ENCODE data around the gene KPNA4. TPM values are rescaled to one million over a fixed set of nuclear protein-coding genes. Genes with fewer than 3 reads are reported as not detected.

Gene KPNA4
- total RNA-seq, 1 donor: 46.0 TPM

GRCh38 chr3:160586679-160587078, 21.3 kb upstream of the KPNA4 start:
- TF ChIP-seq, protein P1, sequence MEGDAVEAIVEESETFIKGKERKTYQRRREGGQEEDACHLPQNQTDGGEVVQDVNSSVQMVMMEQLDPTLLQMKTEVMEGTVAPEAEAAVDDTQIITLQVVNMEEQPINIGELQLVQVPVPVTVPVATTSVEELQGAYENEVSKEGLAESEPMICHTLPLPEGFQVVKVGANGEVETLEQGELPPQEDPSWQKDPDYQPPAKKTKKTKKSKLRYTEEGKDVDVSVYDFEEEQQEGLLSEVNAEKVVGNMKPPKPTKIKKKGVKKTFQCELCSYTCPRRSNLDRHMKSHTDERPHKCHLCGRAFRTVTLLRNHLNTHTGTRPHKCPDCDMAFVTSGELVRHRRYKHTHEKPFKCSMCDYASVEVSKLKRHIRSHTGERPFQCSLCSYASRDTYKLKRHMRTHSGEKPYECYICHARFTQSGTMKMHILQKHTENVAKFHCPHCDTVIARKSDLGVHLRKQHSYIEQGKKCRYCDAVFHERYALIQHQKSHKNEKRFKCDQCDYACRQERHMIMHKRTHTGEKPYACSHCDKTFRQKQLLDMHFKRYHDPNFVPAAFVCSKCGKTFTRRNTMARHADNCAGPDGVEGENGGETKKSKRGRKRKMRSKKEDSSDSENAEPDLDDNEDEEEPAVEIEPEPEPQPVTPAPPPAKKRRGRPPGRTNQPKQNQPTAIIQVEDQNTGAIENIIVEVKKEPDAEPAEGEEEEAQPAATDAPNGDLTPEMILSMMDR (IDR thresholded peaks at IDR 0.05; ENCODE audit: insufficient read depth, low read length): no peak
- no peak for DNase-seq (ENCODE audit: low read depth)
- no peak overlapping the region for H3K4me3 ChIP-seq (ENCODE audit: low read depth, low read length)

GRCh38 chr3:160583451-160583850, 18.1 kb upstream of the KPNA4 start:
- H3K4me3 ChIP-seq (ENCODE audit: low read depth, low read length): no peak overlapping the region
- TF ChIP-seq, protein P1 (IDR thresholded peaks at IDR 0.05; ENCODE audit: insufficient read depth, low read length): no peak
- DNase-seq (ENCODE audit: low read depth): no peak

GRCh38 chr3:160580938-160581337, 15.6 kb upstream of the KPNA4 start:
- TF ChIP-seq, protein P1 (IDR thresholded peaks at IDR 0.05; ENCODE audit: insufficient read depth, low read length): no peak
- no peak overlapping the region for H3K4me3 ChIP-seq (ENCODE audit: low read depth, low read length)
- DNase-seq (ENCODE audit: low read depth): no peak

DNA sequence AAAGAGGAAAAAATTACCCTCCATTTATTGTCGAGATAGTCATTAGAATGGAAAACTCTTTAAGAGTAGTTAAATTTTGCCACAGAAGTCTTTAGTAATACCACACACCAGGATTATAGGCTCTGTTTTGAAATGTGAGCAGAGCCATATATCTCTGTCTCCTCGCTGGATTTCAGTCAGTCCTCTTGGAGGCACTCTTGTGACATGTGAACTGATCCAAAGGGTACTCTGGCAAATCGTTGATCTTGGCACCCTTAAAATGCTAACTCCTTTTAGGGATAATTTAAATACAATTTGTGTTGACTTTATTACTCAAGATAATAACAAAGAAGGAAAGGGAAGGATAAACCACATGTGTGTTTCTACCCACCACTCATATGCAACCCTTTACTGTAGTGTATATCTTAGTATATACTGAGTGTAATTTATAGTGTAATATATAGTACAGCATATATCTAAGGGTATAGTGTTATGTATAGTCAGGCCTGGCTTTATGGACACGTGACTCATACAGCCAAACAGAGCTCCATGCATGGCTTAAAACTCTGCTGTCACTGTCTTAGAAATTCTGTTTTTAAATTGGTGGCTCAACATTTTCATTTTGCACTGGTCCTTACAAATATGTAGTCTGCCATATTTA, 12.3 kb upstream of the KPNA4 start:
- H3K4me3 ChIP-seq (ENCODE audit: low read depth, low read length): no peak overlapping the region
- TF ChIP-seq, protein P1 (IDR thresholded peaks at IDR 0.05; ENCODE audit: insufficient read depth, low read length): peak; percentile 29
- DNase-seq (ENCODE audit: low read depth): peak; percentile 58

GRCh38 chr3:160577093-160577492, 11.7 kb upstream of the KPNA4 start:
- DNase-seq (ENCODE audit: low read depth): no peak
- TF ChIP-seq, protein P1 (IDR thresholded peaks at IDR 0.05; ENCODE audit: insufficient read depth, low read length): no peak
- no peak overlapping the region for H3K4me3 ChIP-seq (ENCODE audit: low read depth, low read length)

- TF ChIP-seq, protein P1 (IDR thresholded peaks at IDR 0.05; ENCODE audit: insufficient read depth, low read length): no peak
- DNase-seq (ENCODE audit: low read depth): no peak
- no peak overlapping the region for H3K4me3 ChIP-seq (ENCODE audit: low read depth, low read length)
Observed at GRCh38 chr3:160576621-160577020, 11.2 kb upstream of the KPNA4 start.

DNA sequence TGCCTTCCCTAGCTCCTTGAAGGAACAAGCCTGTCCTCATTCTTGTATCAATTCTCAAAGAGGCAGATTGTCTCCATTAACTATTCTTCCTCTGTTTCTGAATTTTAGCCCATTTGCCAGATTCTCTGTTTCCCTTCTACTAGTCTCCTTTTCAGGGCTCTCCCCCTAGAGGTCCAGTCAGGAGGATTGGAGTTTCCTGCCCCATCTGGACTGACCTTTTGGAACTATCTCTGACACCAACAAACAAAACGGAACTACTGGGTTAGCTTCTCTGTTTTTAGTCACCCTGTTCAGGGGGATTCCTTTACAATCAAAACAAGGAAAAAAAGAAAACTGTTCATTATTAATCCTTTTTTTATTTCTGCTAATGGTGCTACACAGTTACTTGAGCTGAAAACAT, 10.2 kb upstream of the KPNA4 start:
- DNase-seq (ENCODE audit: low read depth): no peak
- TF ChIP-seq, protein P1 (IDR thresholded peaks at IDR 0.05; ENCODE audit: insufficient read depth, low read length): no peak
- no peak overlapping the region for H3K4me3 ChIP-seq (ENCODE audit: low read depth, low read length)

Measured in fibroblast of the aortic adventitia (primary cell).